Airway epithelial cell (primary cell): ENCODE results near the gene OGFRL1. TPM values are rescaled to one million over a fixed set of nuclear protein-coding genes. Genes with fewer than 3 reads are reported as not detected.

Experiments
- total RNA-seq: library from RNA; depleted of rRNA; stranded (reverse); fragments of >200 nt; gene quantifications from 2 replicates; pipeline ENCODE4 v1.2.3, GENCODE V29; 2015

OGFRL1 gene
- total RNA-seq = 15.8 and 20.6 TPM in 2 replicates

GRCh38 chr6:71288228-71289038, at the start of gene OGFRL1:
Gene OGFRL1, plus strand, starts transcription at chr6:71288811. Its CDS starts 126 bp downstream, at chr6:71288937.

